GM18907 (cell line): ENCODE results near the gene HIPK3.
"Not testable (repeated sequence)": the region's sequence is repeated elsewhere in the genome, so short reads cannot be mapped to it uniquely, and the experiment has no call there.

Experiments
- ATAC-seq: cut with Tn5 transposase; IDR thresholded peaks from one replicate; pipeline ENCODE4 v1.9.1; 2021; ENCODE audit warnings: mild to moderate bottlenecking, moderate library complexity; ENCODE audit not compliant: unreplicated experiment

HIPK3 gene

DNA sequence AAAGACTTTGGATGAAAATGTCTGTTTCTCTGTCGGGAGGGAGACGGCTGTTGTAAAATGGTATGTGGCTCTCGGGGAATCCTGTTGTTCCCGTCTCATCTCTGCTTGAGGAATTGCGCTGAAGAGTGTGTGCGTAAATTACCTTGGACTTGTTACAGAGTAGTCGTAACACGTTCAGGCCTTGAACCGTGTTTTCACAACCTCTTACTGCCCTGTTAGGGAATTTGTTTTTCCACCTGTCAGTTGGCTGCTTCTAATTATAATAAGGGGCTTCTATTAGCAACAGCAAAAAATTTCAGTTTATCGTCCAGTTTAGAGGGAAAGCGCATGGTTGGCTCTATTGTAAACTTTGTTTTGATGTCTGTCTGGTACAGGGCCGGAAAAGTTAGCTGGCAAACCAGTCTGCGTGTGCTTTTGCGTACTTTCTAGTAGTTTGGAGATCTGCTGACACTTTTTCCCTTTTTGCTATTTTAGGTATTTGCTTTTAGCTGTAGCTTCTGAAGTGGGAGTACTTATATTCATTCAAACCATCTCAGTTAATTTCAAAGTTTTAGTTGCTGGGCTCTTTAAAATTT is 1.5 kb downstream of the HIPK3 start:
- ATAC-seq = peak; percentile 18

- ATAC-seq = no peak
These were observed 2.7 kb downstream of the HIPK3 start for GRCh38 chr11:33259869-33260268.

DNA sequence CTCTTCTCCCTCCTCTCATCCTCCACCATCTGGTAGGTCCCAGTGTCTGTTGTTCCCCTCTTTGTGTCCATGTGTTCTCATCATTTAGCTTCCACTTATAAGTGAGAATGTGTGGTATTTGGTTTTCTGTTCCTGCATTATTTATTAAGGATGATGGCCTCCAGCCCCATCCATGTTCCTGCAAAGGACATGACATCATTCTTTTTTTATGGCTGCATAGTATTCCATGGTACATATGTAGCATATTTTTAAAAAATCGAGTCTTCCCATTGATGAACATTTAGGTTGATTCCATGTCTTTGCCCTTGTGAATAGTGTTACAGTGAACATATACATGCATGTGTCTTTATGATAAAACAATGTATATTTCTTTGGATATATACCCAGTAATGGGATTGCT is 4.2 kb downstream of the HIPK3 start:
- ATAC-seq = not testable (repeated sequence)

GRCh38 chr11:33262011-33262645 is 4.9 kb downstream of the HIPK3 start:
- no peak for ATAC-seq

- ATAC-seq = no peak
These were observed 6.4 kb downstream of the HIPK3 start for GRCh38 chr11:33263549-33263948.

GRCh38 chr11:33264926-33265325 is 7.7 kb downstream of the HIPK3 start:
- ATAC-seq = no peak

GRCh38 chr11:33266393-33267215 is 9.4 kb downstream of the HIPK3 start:
- no peak for ATAC-seq

- ATAC-seq = no peak
These were observed 11.9 kb downstream of the HIPK3 start for GRCh38 chr11:33268945-33269540.

DNA sequence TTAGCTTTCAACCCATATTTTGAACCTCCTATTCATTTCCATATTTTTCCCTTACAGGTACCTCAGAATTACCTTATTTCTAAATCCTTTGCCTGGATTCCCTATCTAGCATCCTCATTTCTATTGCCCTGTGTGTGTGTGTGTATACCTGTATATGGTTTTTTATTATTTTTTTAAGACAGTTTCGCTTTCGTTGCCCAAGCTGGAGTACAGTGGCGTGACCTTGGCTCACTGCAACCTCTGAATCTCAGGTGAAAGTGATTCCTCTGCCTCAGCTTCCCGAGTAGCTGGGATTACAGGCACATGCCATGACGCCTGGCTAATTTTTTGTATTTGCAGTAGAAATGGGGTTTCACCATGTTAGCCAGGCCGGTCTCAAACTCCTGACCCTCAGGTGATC is 12.6 kb downstream of the HIPK3 start:
- ATAC-seq = no peak

GRCh38 chr11:33271059-33271458 is 13.9 kb downstream of the HIPK3 start:
- no peak for ATAC-seq

DNA sequence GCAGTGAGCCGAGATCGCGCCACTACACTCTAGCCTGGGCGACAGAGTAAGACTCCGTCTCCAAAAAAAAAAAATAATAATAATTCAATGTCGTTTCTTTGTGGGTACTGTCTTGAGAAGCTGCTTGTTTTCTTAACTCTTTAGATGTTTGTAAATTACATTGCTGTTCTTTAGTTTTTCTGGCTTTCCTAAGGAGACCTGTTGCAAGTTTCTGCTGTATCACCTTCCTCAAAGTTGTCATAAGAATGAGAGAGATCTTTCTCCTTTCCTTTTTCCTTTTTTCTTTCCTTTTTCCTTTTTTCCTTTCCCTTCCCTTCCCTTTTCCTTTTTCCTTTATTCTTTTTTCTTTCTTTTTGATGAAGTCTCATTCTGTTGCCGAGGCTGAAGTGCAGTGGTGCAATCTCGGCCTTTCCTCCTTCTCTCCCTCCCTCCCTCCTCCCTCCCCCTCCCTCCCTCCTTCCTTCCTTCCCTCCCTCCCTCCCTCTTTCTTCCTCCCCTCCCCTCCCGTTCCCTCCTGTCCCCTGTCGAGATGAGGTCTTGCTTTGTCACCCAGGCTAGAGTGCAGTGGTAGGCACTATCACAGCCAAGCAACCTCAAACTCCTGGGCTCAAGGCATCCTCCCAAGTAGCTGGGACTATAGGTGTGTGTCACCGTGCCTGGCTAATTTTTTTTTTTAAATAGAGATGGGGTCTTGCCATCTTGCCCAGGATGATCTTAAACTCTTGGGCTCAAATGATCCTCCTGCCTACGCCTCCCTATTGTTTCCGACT is 15.3 kb downstream of the HIPK3 start:
- ATAC-seq = no peak

- peak; percentile 57 for ATAC-seq
These were observed 16.5 kb downstream of the HIPK3 start for GRCh38 chr11:33273656-33274055.

DNA sequence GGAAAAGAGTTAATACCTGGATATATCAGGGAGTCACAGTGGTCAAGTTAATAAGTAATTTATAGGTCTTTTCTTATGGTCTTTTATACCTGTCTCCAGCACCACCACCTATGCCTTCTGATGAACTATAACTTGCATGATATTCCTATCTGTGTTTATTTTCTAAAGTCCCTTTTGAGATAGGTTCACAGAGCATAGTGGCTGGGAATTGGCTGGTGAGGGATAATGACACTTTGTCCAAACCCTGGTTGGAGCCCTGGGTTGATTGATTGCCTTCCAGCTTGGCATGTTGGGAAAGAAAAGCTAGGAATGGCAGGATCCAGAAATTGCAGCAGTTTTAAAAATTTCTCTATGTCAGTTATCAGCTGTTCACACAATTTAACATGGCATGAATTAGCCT is 23.2 kb downstream of the HIPK3 start:
- ATAC-seq = no peak

DNA sequence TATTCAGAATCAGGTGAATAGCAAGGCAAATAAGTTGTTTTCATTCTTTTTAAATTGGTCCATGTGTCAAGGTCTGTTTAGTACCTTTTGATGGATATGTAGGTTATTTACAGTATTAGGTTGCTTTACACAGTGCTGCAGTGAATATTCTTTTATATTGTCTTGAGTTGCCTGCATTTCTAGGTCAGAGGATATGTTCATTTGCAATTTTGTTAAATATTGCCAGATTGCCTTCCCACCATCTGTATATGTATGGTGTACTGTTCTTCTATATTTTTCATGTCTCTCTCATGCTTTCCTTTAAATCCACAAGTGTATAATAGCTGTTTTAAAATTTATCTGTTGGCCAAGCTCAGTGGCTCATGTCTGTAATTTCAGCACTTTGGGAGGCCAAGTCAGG is 24.6 kb downstream of the HIPK3 start:
- ATAC-seq = no peak

DNA sequence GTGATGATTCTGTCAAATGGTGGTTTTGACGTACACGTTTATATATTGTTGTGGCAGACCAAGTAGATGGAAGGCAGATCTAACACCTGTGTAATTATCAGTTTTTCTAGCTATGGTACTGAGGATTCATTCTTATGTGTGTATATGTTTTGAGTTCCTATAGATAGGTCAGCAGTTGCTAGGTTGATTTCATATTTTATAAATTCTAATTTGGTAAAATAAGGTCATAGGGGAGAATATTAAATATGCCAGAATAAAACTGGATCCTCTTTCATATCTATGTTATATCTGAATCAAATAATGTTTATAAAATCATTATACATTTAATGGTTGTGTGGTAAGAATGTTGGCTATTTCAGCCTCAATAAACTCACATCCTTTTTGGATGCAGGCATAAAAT is 27.6 kb downstream of the HIPK3 start:
- no peak for ATAC-seq

DNA sequence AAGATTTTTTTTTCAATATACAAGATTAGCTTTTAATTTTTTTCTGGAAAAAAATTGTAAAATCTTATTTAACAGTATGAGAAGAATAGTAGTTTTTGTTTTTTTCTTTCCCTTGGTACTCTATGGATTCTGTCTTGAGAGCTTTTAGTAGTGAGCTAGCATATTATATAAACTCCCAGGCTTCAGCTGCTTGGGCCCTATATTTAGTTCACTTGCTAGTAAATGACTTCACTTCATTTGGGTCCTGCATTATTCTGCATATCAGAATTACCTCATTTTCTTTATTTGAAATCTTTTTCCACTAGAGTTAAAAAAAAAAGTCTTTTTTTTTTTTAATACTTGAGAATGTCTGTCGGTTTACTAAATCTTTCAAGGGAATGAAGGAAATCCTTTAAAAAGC is 33.1 kb downstream of the HIPK3 start:
- ATAC-seq = no peak

- ATAC-seq = peak; percentile 74
These were observed 34.0 kb downstream of the HIPK3 start for GRCh38 chr11:33291004-33291777.

GRCh38 chr11:33292311-33292710 is 35.1 kb downstream of the HIPK3 start:
- no peak for ATAC-seq

GRCh38 chr11:33294224-33294623 is 37.0 kb downstream of the HIPK3 start:
- no peak for ATAC-seq

GRCh38 chr11:33294797-33295196 is 37.6 kb downstream of the HIPK3 start:
- no peak for ATAC-seq
